Endothelial cell of umbilical vein (primary cell): ENCODE data around the gene DIS3L2. TPM values are rescaled to one million over a fixed set of nuclear protein-coding genes. Genes with fewer than 3 reads are reported as not detected.

Source experiments
- BruUV-seq: library from RNA; stranded (reverse); fragments of 400-500 nt; replicated peaks from 2 replicates; lab custom pipeline; 2021; lab: Mats Ljungman, UMichigan
- CTCF ChIA-PET: fragments of 300-600, 350-600 bp; sonication (Branson Sonifier 250); formaldehyde crosslinking; loops from one replicate; lab custom pipeline; 2021; ENCODE audit warnings: antibody characterized with exemption, inconsistent platforms; lab: Charles Lee
- POLR2A ChIA-PET: fragments of 300-600, 350-600 bp; sonication (Branson Sonifier 250); formaldehyde crosslinking; loops from one replicate; lab custom pipeline; 2021; ENCODE audit warnings: antibody characterized with exemption, inconsistent platforms; lab: Charles Lee
- DNase-seq: peaks from one replicate; pipeline ENCODE4 v3.0.0-alpha.2; 2011; ENCODE audit warnings: low read depth, low spot score
- FAIRE-seq: peaks from 2 replicates; lab custom pipeline; 2011; peaks lifted over from hg19 to GRCh38; lab: Jason Lieb, UNC
- H2AFZ ChIP-seq: 2 replicates; pipeline ENCODE4 v1.6.0; 2012; ENCODE audit warnings: low read depth, low read length, control low read depth, inconsistent platforms
- H3K27ac ChIP-seq: 2 replicates; pipeline ENCODE4 v1.5.1; 2011; ENCODE audit warnings: low read depth, mild to moderate bottlenecking, control low read depth, low read length, moderate library complexity; ENCODE audit not compliant: insufficient read depth
- H3K27me3 ChIP-seq, 2 experiments: 2 replicates each; pipeline versions ENCODE4 v1.6.0 to v1.6.1; 2011; ENCODE audit warnings: low read length in 2 of 2, mixed read lengths in 1 of 2; ENCODE audit not compliant: control insufficient read depth in 2 of 2, insufficient read depth in 2 of 2
- H3K36me3 ChIP-seq, 2 experiments: 2 replicates in 1 of 2; 3 replicates in 1 of 2; pipeline ENCODE4 v1.5.1; 2011; ENCODE audit warnings: low read length in 2 of 2, mild to moderate bottlenecking in 1 of 2, moderate library complexity in 1 of 2; ENCODE audit not compliant: control insufficient read depth in 2 of 2, insufficient read depth in 2 of 2; ENCODE audit errors: extremely low read depth in 1 of 2
- H3K4me1 ChIP-seq: 3 replicates; pipeline ENCODE4 v1.5.1; 2011; ENCODE audit warnings: mild to moderate bottlenecking, low read length; ENCODE audit not compliant: control insufficient read depth, insufficient read depth; ENCODE audit errors: extremely low read depth
- H3K4me2 ChIP-seq: 2 replicates; pipeline ENCODE4 v1.6.1; 2011; ENCODE audit warnings: low read length, control low read depth, mixed read lengths; ENCODE audit not compliant: insufficient read depth
- H3K4me3 ChIP-seq, 3 experiments: fragments of 200-600 bp in 1 of 3; sonication (generic), shearing (Covaris generic) in 1 of 3; replicated peaks in 1 of 3; 2 replicates each; pipeline ENCODE4 v1.5.1; 2011 to 2016; ENCODE audit warnings: control low read depth in 3 of 3, low read length in 3 of 3, mild to moderate bottlenecking in 2 of 3, inconsistent platforms in 1 of 3, low read depth in 1 of 3, moderate library complexity in 1 of 3; ENCODE audit not compliant: insufficient read depth in 1 of 3
- H3K79me2 ChIP-seq: 2 replicates; pipeline ENCODE4 v1.6.0; 2012; ENCODE audit warnings: low read length, inconsistent platforms; ENCODE audit not compliant: control insufficient read depth, insufficient read depth
- H3K9ac ChIP-seq: replicated peaks from 2 replicates; pipeline ENCODE3; 2011; ENCODE audit warnings: low read length, control low read depth; ENCODE audit not compliant: insufficient read depth; ENCODE audit errors: extremely low read depth
- H3K9me1 ChIP-seq: replicated peaks from 3 replicates; pipeline ENCODE4 v1.6.0; 2011; ENCODE audit warnings: mild to moderate bottlenecking, low read length; ENCODE audit not compliant: control insufficient read depth, insufficient read depth; ENCODE audit errors: extremely low read depth
- H3K9me3 ChIP-seq: replicated peaks from 2 replicates; pipeline ENCODE4 v1.5.1; 2012; ENCODE audit warnings: low read length, inconsistent platforms; ENCODE audit not compliant: control insufficient read depth, insufficient read depth
- H4K20me1 ChIP-seq: replicated peaks from 2 replicates; pipeline ENCODE3; 2011; ENCODE audit warnings: mild to moderate bottlenecking, low read length; ENCODE audit not compliant: control insufficient read depth, insufficient read depth; ENCODE audit errors: extremely low read depth
- CTCF ChIP-seq, 2 donors: IDR thresholded peaks; 1 replicate in 1 of 2; 2 replicates in 1 of 2; pipeline ENCODE4 v1.5.1; 2011; ENCODE audit warnings: low read length in 2 of 2, mild to moderate bottlenecking in 2 of 2, moderate library complexity in 2 of 2, control low read depth in 1 of 2, inconsistent platforms in 1 of 2, low read depth in 1 of 2; ENCODE audit not compliant: insufficient read depth in 1 of 2; ENCODE audit errors: extremely low read depth in 1 of 2
- EZH2 ChIP-seq: IDR thresholded peaks from 2 replicates; pipeline ENCODE4 v1.6.1; 2012; ENCODE audit warnings: borderline replicate concordance, low read depth, mild to moderate bottlenecking, moderate library complexity, low read length, inconsistent platforms; ENCODE audit not compliant: severe bottlenecking
- FOS ChIP-seq: IDR thresholded peaks from 2 replicates; pipeline ENCODE4 v1.6.1; 2011; ENCODE audit warnings: mild to moderate bottlenecking, low read length, moderate library complexity, borderline replicate concordance; ENCODE audit not compliant: insufficient read depth
- GATA2 ChIP-seq: IDR thresholded peaks from 2 replicates; pipeline ENCODE4 v1.7.0; 2011; ENCODE audit warnings: low read depth, mild to moderate bottlenecking, moderate library complexity, mixed read lengths, low read length; ENCODE audit not compliant: insufficient read length, insufficient read depth
- JUN ChIP-seq: IDR thresholded peaks from 2 replicates; pipeline ENCODE4 v1.6.1; 2011; ENCODE audit warnings: borderline replicate concordance, low read depth; ENCODE audit not compliant: insufficient read length, insufficient read depth
- MAX ChIP-seq: IDR thresholded peaks from 2 replicates; pipeline ENCODE4 v1.6.1; 2011; ENCODE audit not compliant: insufficient read depth, insufficient read length
- MYC ChIP-seq: IDR thresholded peaks from one replicate; pipeline ENCODE4 v1.6.1; 2011; ENCODE audit warnings: mild to moderate bottlenecking, low read depth, low read length
- POLR2A ChIP-seq: IDR thresholded peaks from 2 replicates; pipeline ENCODE4 v1.6.1; 2012; ENCODE audit warnings: low read depth, mild to moderate bottlenecking, control low read depth, low read length
- POLR2AphosphoS5 ChIP-seq: IDR thresholded peaks from 2 replicates; pipeline ENCODE4 v1.6.1; 2012; ENCODE audit warnings: low read depth, mild to moderate bottlenecking, control low read depth, low read length, moderate library complexity; ENCODE audit not compliant: insufficient read depth
- dilution Hi-C: fragments of 300-500 bp; cut with MboI; formaldehyde crosslinking; loops from one replicate; pipeline ENCODE4 v1.15.0; 2019; ENCODE audit warnings: low sequenced_read_pairs; ENCODE audit not compliant: extremely low pct_ligation_motif_present
- intact Hi-C: fragments of 100-400 bp; cut with micrococcal nuclease; formaldehyde crosslinking; loops from one replicate; pipeline ENCODE4 v1.10.0; 2022
- polyA plus RNA-seq, 4 experiments: library from polyadenylated mRNA; depleted of rRNA in 3 of 4; stranded (reverse) in 3 of 4; unstranded in 1 of 4; fragments of >200 nt; gene quantifications; 2 replicates each; pipeline versions ENCODE4 v1.2.1 to v1.2.3, GENCODE V29; 2011 to 2012; ENCODE audit warnings: missing spikeins in 1 of 4
- total RNA-seq: library from RNA; stranded (reverse); gene quantifications from 2 replicates; pipeline ENCODE4 v1.2.3, GENCODE V29; 2021

DIS3L2 gene
- total and polyA plus RNA-seq, 2 donors (not counting 3 experiments of a cell fraction or from before 2014, with no cell fraction given) = 14.6 to 31.2 TPM

GRCh38 chr2:231922311-231923009 lies 39.1 kb upstream of the DIS3L2 start:
- ChIA-PET POLR2A (no interaction called here), CTCF (interaction anchor here (0.6 to 4.3 kb wide), 6 partner anchors 16 to 448 kb away, joined by 3 to 25 read pairs (median 4); no protein-coding TSS in a partner anchor)
- Histone ChIP-seq H3K36me3 (no peaks in the 10 kb centered on the region), H3K4me2 (no peak overlapping the region), H3K79me2 (no peaks in the 10 kb centered on the region), H3K4me3 (no peak overlapping the region), H3K9ac (no peak overlapping the region), H2AFZ (no peak overlapping the region), H3K4me1 (peaks cover 15% of the 10 kb centered on the region), H3K27me3 (peaks cover 35 to 39% of the 10 kb centered on the region in 2 experiments), H4K20me1 (no peaks in the 10 kb centered on the region), H3K27ac (no peak overlapping the region), H3K9me3 (no peaks in the 10 kb centered on the region), H3K9me1 (no peaks in the 10 kb centered on the region)
- dilution Hi-C loops = no loop called here
- BruUV-seq = no TSS peak
- FAIRE-seq (no peak), DNase-seq (no peak)
- intact Hi-C loops = no loop called here
- TF ChIP-seq GATA2 = no peak
- no peak for TF ChIP-seq MYC
- no peak for TF ChIP-seq JUN
- TF ChIP-seq POLR2A = no peak
- no peak for TF ChIP-seq FOS
- TF ChIP-seq CTCF (IDR thresholded peaks at IDR 0.05; ENCODE audit: extremely low read depth in 1 of 2, insufficient read depth in 1 of 2, low read depth in 1 of 2, low read length in 2 of 2) = no peak
- TF ChIP-seq MAX = no peak
- no peak for TF ChIP-seq POLR2AphosphoS5
- no peak for TF ChIP-seq EZH2
